Testis (tissue), 3 donors: ENCODE measurements around the gene POLN. TPM values are rescaled to one million over a fixed set of nuclear protein-coding genes. Genes with fewer than 3 reads are reported as not detected.

Experiments
- DNase-seq: peaks from one replicate; pipeline ENCODE4 v3.0.0-alpha.2; 2019
- H3K27ac ChIP-seq, 2 donors: fragments of 200-600 bp; sonication (generic); one replicate each; pipeline ENCODE4 v1.5.1; 2019
- H3K27me3 ChIP-seq: fragments of 200-600 bp; sonication (generic); one replicate; pipeline ENCODE4 v1.5.1; 2019
- H3K36me3 ChIP-seq: fragments of 200-600 bp; sonication (generic); one replicate; pipeline ENCODE4 v1.5.1; 2017; ENCODE audit warnings: low read depth; ENCODE audit errors: missing control alignments
- H3K4me1 ChIP-seq: fragments of 200-600 bp; sonication (generic); one replicate; pipeline ENCODE4 v1.5.1; 2019
- H3K4me3 ChIP-seq, 2 donors: fragments of 200-600 bp; sonication (generic); one replicate each; pipeline ENCODE4 v1.5.1; 2017 to 2019
- H3K9me3 ChIP-seq: fragments of 200-600 bp; sonication (generic); one replicate; pipeline ENCODE4 v1.5.1; 2017
- POLR2A ChIP-seq: fragments of 450-650 bp; IDR thresholded peaks from one replicate; pipeline ENCODE4 v1.6.1; 2017; ENCODE audit warnings: antibody characterized with exemption, mild to moderate bottlenecking, moderate library complexity
- WGBS, 2 donors: methylation state at CpG; one replicate each; pipeline ENCODE4 v1.1.5; 2018; 5-methylcytosine and 5-hydroxymethylcytosine counted together
- intact Hi-C: fragments of 100-400 bp; cut with DNase I; formaldehyde crosslinking; loops from one replicate; pipeline ENCODE4 v1.15.1; 2023; ENCODE audit warnings: low total_unique reads
- polyA plus RNA-seq: library from polyadenylated mRNA; stranded (reverse); fragments of 350-450 nt; fragmentation: Illumina TruSeq; extraction: RNeasy Lipid Tissue Mini Kit (QIAGEN cat#74804); gene quantifications from one replicate; pipeline ENCODE4 v1.2.3, GENCODE V29; 2014; ENCODE audit warnings: low read depth, low replicate concordance; ENCODE audit not compliant: insufficient read depth
- total RNA-seq, 2 donors: library from RNA; depleted of rRNA; stranded (reverse); fragments of >200 nt; gene quantifications; one replicate each; pipeline ENCODE4 v1.2.3, GENCODE V29; 2016
- TF ChIP-seq, protein P1 (sequence below), 3 experiments: fragments of 450-650 bp in 2 of 3; fragments of 200-600 bp in 1 of 3; sonication (generic) in 1 of 3; IDR thresholded peaks; one replicate each; pipeline ENCODE4 v1.5.1; 2016 to 2019; ENCODE audit warnings: antibody characterized with exemption in 3 of 3, mild to moderate bottlenecking in 2 of 3, moderate library complexity in 1 of 3

Gene POLN
- total and polyA plus RNA-seq, 3 donors from 2014 or later, result 12.2 to 23.7 (median 22.9) TPM

- Histone ChIP-seq H3K27ac (no peak overlapping the region), H3K9me3 (no peaks in the 10 kb centered on the region), H3K4me1 (no peaks in the 10 kb centered on the region), H3K4me3 (no peak overlapping the region), H3K27me3 (no peaks in the 10 kb centered on the region), H3K36me3 (no peaks in the 10 kb centered on the region)
- TF ChIP-seq, protein P1, sequence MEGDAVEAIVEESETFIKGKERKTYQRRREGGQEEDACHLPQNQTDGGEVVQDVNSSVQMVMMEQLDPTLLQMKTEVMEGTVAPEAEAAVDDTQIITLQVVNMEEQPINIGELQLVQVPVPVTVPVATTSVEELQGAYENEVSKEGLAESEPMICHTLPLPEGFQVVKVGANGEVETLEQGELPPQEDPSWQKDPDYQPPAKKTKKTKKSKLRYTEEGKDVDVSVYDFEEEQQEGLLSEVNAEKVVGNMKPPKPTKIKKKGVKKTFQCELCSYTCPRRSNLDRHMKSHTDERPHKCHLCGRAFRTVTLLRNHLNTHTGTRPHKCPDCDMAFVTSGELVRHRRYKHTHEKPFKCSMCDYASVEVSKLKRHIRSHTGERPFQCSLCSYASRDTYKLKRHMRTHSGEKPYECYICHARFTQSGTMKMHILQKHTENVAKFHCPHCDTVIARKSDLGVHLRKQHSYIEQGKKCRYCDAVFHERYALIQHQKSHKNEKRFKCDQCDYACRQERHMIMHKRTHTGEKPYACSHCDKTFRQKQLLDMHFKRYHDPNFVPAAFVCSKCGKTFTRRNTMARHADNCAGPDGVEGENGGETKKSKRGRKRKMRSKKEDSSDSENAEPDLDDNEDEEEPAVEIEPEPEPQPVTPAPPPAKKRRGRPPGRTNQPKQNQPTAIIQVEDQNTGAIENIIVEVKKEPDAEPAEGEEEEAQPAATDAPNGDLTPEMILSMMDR (IDR thresholded peaks at IDR 0.05), result no peak
- no peak for TF ChIP-seq POLR2A
- no peak for DNase-seq
- WGBS, 2 donors, result 93 to 100% methylated on average over 1 of the region's 1 CpG
- intact Hi-C loops, result no loop called here
Observed at GRCh38 chr4:2105559-2105958, 136.4 kb downstream of the POLN start.

DNA sequence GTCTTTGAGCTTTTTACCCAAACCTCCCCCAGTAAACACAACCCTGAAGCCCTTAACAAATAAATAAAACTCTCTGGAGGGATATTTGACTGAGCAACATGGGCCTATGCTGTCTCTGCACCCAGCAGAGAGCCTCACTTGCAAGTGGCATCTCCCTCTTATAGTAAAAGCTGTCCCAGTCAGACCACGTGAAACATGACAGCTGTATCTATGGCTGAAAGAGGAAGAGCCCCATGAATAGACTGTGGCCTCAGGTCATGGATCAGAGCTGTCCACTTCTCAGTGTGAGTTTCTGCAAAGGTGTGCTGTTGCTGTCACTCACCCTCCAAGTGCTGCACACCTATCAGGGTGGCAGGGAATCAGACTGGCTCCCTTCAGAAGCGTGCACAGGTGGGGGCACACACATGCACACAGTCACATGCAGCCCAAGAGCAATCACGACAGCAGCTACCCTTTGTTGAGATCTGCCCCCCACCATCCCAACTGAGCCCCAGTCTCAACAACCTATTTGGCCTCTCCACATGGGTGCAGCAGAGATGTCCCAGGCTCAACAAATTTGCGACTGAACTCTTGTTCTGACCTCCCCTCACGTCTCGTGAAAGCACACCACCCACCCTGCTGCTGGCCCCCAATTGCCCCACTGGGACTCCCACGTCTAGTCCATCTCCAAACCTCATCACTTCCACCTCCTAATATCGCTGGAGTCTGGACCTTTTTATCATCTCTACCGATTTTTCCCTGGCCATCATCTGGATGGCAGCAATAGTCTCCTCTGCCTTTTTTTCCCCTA lies 137.2 kb downstream of the POLN start:
- DNase-seq, result no peak
- WGBS, 2 donors, result 78 to 85% methylated on average over 8 to 9 of the region's 9 CpGs

GRCh38 chr4:2103843-2104547 lies 137.9 kb downstream of the POLN start:
- H3K36me3 ChIP-seq, result no peaks in the 10 kb centered on the region
- 91 to 97% methylated on average over 2 of the region's 2 CpGs for WGBS, 2 donors

More for the DNA sequence above, 137.2 kb downstream of the POLN start:
- intact Hi-C loops, result no loop called here
- H3K4me1 ChIP-seq, result no peaks in the 10 kb centered on the region
- no peaks in the 10 kb centered on the region for H3K9me3 ChIP-seq
- no peak overlapping the region for H3K4me3 ChIP-seq
- TF ChIP-seq POLR2A, result no peak
- TF ChIP-seq, protein P1 (IDR thresholded peaks at IDR 0.05), result no peak
- no peaks in the 10 kb centered on the region for H3K27me3 ChIP-seq
- H3K27ac ChIP-seq, result no peak overlapping the region
- H3K36me3 ChIP-seq, result no peaks in the 10 kb centered on the region

GRCh38 chr4:2103127-2103842 lies 138.6 kb downstream of the POLN start:
- Histone ChIP-seq H3K4me1 (no peaks in the 10 kb centered on the region), H3K9me3 (no peaks in the 10 kb centered on the region), H3K36me3 (no peaks in the 10 kb centered on the region), H3K27me3 (no peaks in the 10 kb centered on the region), H3K4me3 (no peak overlapping the region), H3K27ac (no peak overlapping the region)
- intact Hi-C loops, result no loop called here
- 91 to 92% methylated on average over 5 of the region's 5 CpGs for WGBS, 2 donors
- DNase-seq, result no peak
- no peak for TF ChIP-seq POLR2A
- TF ChIP-seq, protein P1 (IDR thresholded peaks at IDR 0.05), result no peak

More at GRCh38 chr4:2103843-2104547, 137.9 kb downstream of the POLN start:
- TF ChIP-seq, protein P1 (IDR thresholded peaks at IDR 0.05), result no peak
- no peak for TF ChIP-seq POLR2A
- Histone ChIP-seq H3K4me3 (no peak overlapping the region), H3K4me1 (no peaks in the 10 kb centered on the region), H3K9me3 (no peaks in the 10 kb centered on the region), H3K27ac (no peak overlapping the region), H3K27me3 (no peaks in the 10 kb centered on the region)
- no peak for DNase-seq
- intact Hi-C loops, result no loop called here
